ENCODE measurements around the gene MAP4K4. TPM values are rescaled to one million over a fixed set of nuclear protein-coding genes. Genes with fewer than 3 reads are reported as not detected.

The MAP4K4 gene
- total and polyA plus RNA-seq, 8 donors, result 9.6 to 71.6 (median 23.8) TPM

DNA sequence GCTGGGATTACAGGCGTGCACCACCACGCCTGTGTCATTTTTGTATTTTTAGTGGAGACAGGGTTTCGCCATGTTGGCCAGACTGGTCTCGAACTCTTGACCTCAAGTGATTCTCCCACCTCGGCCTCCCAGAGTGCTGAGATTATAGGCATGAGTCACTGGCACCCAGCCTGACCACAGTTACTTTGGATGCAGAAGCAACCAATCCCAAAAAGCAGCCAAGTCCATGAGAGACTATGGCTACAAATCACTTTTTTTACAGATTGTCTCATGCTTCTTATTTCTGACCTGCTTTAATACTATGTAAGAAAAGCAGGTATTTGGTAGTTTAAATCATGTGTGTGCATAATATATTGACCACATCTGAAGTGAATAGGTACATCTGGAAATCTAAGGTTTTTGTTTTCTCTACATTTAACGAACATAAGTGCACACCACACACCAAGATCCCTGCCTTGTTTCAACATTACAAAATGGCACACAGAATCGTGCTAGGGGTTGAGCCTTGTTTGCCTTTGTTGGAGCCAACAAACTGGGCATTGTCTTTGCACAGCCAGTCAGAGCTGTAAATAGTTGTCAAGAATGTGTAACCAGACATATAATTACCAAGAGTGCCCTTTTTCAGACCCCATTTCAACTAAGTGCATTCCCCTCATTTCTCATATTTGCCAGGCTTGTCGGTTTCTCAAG lies 18.3 kb upstream of the MAP4K4 start:
- Histone ChIP-seq H3K9me3 (no peaks in the 10 kb centered on the region), H3K4me1 (no peaks in the 10 kb centered on the region), H3K27ac (no peak overlapping the region), H3K36me3 (no peaks in the 10 kb centered on the region), H3K4me3 (no peak overlapping the region), H3K27me3 (no peaks in the 10 kb centered on the region)
- intact Hi-C loops (cut with DNase I; ENCODE audit: low total_unique reads), result no loop called here
- no peak for TF ChIP-seq EP300 (IDR thresholded peaks at IDR 0.05)
- TF ChIP-seq POLR2AphosphoS5 (IDR thresholded peaks at IDR 0.05), result no peak
- no peak for TF ChIP-seq POLR2A (IDR thresholded peaks at IDR 0.05)
- TF ChIP-seq, protein P1, sequence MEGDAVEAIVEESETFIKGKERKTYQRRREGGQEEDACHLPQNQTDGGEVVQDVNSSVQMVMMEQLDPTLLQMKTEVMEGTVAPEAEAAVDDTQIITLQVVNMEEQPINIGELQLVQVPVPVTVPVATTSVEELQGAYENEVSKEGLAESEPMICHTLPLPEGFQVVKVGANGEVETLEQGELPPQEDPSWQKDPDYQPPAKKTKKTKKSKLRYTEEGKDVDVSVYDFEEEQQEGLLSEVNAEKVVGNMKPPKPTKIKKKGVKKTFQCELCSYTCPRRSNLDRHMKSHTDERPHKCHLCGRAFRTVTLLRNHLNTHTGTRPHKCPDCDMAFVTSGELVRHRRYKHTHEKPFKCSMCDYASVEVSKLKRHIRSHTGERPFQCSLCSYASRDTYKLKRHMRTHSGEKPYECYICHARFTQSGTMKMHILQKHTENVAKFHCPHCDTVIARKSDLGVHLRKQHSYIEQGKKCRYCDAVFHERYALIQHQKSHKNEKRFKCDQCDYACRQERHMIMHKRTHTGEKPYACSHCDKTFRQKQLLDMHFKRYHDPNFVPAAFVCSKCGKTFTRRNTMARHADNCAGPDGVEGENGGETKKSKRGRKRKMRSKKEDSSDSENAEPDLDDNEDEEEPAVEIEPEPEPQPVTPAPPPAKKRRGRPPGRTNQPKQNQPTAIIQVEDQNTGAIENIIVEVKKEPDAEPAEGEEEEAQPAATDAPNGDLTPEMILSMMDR (IDR thresholded peaks at IDR 0.05), result no peak
- DNase-seq, result peak in 1 of 2 donors; percentile 37
- 67 to 77% (median 75%) methylated on average over 8 of the region's 8 CpGs for WGBS, 5 donors

DNA sequence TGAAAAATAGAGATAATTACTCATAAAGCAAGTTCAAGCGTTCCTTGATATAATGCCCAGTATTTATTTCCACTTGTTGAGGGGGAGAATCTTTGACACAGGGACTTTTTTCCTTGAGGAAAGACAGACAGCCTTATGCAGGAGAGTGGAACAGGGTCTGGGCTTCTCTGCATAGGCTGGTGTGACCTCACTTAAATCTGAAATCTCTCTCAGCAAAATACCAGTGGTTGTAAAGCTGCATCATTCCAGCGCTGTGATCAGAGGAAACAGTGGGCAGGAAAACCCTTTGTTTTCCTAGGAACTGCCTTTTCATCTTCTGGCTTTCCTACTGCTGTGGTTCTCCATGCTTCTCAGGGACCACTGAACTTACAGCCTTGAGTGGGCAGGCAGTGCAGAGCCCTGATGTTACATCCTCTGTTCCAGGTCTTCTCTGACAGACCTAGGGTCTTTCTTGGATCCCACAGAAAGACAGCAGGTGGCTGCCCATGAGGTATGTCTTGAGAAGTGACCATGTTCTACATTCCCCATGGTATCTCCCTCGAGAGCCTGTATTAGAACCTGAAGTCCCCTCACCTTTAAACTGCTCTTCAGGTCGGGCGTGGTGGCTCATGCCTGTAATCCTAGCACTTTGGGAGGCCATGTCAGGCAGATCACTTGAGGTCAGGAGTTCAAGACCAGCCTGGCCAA lies 17.6 kb upstream of the MAP4K4 start:
- Histone ChIP-seq H3K27me3 (no peaks in the 10 kb centered on the region), H3K4me1 (no peaks in the 10 kb centered on the region), H3K27ac (no peak overlapping the region), H3K4me3 (no peak overlapping the region), H3K36me3 (no peaks in the 10 kb centered on the region), H3K9me3 (no peaks in the 10 kb centered on the region)
- intact Hi-C loops (cut with DNase I; ENCODE audit: low total_unique reads), result loop anchor here (10.0 kb wide), 1 partner anchor 165 kb away; no protein-coding TSS in a partner anchor
- 82 to 88% (median 84%) methylated on average over 5 of the region's 5 CpGs for WGBS, 5 donors
- no peak for TF ChIP-seq EP300 (IDR thresholded peaks at IDR 0.05)
- TF ChIP-seq, protein P1 (IDR thresholded peaks at IDR 0.05), result no peak
- TF ChIP-seq POLR2A (IDR thresholded peaks at IDR 0.05), result no peak
- TF ChIP-seq POLR2AphosphoS5 (IDR thresholded peaks at IDR 0.05), result no peak
- DNase-seq, result peak in 1 of 2 donors; percentile 26

DNA sequence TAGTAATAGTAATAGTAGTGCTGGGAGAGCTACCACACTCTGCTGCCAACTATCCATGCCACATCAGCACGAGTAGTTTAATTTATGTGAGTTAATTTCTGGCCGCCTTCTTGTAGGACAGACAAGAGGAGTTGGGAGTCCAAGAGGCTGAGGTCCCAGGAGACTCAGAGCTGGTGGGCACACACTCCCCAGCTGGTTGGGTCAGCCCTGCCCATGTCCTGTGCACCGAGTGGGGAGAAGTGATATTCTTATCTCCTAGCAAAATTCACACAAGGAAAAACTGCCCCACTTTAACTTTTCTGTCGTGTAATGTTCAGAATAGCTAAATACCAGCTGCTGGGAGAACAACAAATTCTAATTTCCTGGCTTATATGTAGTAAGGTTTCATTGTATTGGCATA lies 15.2 kb upstream of the MAP4K4 start:
- Histone ChIP-seq H3K36me3 (no peaks in the 10 kb centered on the region), H3K4me3 (no peak overlapping the region), H3K27me3 (no peaks in the 10 kb centered on the region), H3K9me3 (no peaks in the 10 kb centered on the region), H3K4me1 (no peaks in the 10 kb centered on the region), H3K27ac (no peak overlapping the region)
- intact Hi-C loops (cut with DNase I; ENCODE audit: low total_unique reads), result loop anchor here (10.0 kb wide), 1 partner anchor 168 kb away; no protein-coding TSS in a partner anchor
- no peak for TF ChIP-seq EP300 (IDR thresholded peaks at IDR 0.05)
- TF ChIP-seq, protein P1 (IDR thresholded peaks at IDR 0.05), result no peak
- TF ChIP-seq POLR2AphosphoS5 (IDR thresholded peaks at IDR 0.05), result no peak
- no peak for TF ChIP-seq POLR2A (IDR thresholded peaks at IDR 0.05)
- no peak for DNase-seq
- 52 to 75% (median 68%) methylated on average over 4 of the region's 4 CpGs for WGBS, 5 donors

DNA sequence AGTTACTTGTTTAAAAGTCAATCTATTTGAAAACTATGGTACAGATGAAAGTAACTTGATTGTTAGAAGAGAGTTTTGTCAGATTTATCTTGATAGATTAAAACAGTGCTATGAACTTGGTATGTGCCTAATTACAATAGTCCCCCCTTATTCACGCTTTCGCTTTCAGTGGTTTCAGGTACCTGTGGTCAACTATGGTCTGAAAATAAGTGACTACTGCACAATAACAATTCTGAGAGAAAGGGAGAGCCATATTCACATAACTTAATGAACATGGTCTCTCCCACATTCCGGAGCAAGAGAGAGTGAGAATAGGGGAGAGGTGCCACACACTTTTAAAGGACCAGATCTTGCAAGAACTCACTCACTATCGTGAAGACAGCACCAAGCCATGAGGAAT lies 13.2 kb upstream of the MAP4K4 start:
- no peak overlapping the region for H3K27ac ChIP-seq
- H3K36me3 ChIP-seq, result no peaks in the 10 kb centered on the region
- H3K9me3 ChIP-seq, result no peaks in the 10 kb centered on the region
- no peak overlapping the region for H3K4me3 ChIP-seq
- WGBS, 5 donors, result 64 to 82% (median 68%) methylated on average over 4 of the region's 4 CpGs
- H3K4me1 ChIP-seq, result no peaks in the 10 kb centered on the region
- no peak for DNase-seq
- no peak for TF ChIP-seq EP300 (IDR thresholded peaks at IDR 0.05)
- TF ChIP-seq, protein P1 (IDR thresholded peaks at IDR 0.05), result no peak
- TF ChIP-seq POLR2AphosphoS5 (IDR thresholded peaks at IDR 0.05), result no peak
- TF ChIP-seq POLR2A (IDR thresholded peaks at IDR 0.05), result no peak
- no peaks in the 10 kb centered on the region for H3K27me3 ChIP-seq
- intact Hi-C loops (cut with DNase I; ENCODE audit: low total_unique reads), result loop anchor here (10.0 kb wide), 1 partner anchor 170 kb away; no protein-coding TSS in a partner anchor

Data from stomach (tissue), 9 donors.